Endodermal cell (in vitro differentiated cells): Measurements from ENCODE around the gene MROH8. TPM values are rescaled to one million over a fixed set of nuclear protein-coding genes. Genes with fewer than 3 reads are reported as not detected.
A peak's percentile ranks its signal among the peaks of the same experiment; 100 is the strongest.

Experiments used
- DNase-seq: peaks from one replicate; pipeline ENCODE4 v3.0.0-alpha.2; 2017
- H3K27ac ChIP-seq: 2 replicates; pipeline ENCODE4 v1.5.1; 2013; ENCODE audit warnings: mild to moderate bottlenecking, low read depth, low read length, moderate library complexity
- H3K27me3 ChIP-seq: 2 replicates; pipeline ENCODE4 v1.6.1; 2013; ENCODE audit warnings: mild to moderate bottlenecking, low read length, moderate library complexity; ENCODE audit not compliant: insufficient read depth, control insufficient read depth, poor library complexity, severe bottlenecking
- H3K36me3 ChIP-seq: 2 replicates; pipeline ENCODE4 v1.7.0; 2013; ENCODE audit warnings: mild to moderate bottlenecking, low read length, moderate library complexity; ENCODE audit not compliant: control insufficient read depth, insufficient read depth
- H3K4me1 ChIP-seq: one replicate; pipeline ENCODE4 v1.7.0; 2013; ENCODE audit warnings: low read length; ENCODE audit not compliant: control insufficient read depth, insufficient read depth
- H3K4me3 ChIP-seq: 2 replicates; pipeline ENCODE4 v1.5.1; 2013; ENCODE audit warnings: mild to moderate bottlenecking, low read length, moderate library complexity
- H3K9ac ChIP-seq: 2 replicates; pipeline ENCODE4 v1.6.1; 2013; ENCODE audit warnings: mild to moderate bottlenecking, low read length, moderate library complexity; ENCODE audit not compliant: poor library complexity, severe bottlenecking; ENCODE audit errors: extremely low read depth
- H3K9me3 ChIP-seq: 2 replicates; pipeline ENCODE4 v1.6.1; 2013; ENCODE audit warnings: mild to moderate bottlenecking, low read length, moderate library complexity; ENCODE audit not compliant: control insufficient read depth
- H3K27ac Mint-ChIP-seq: 2 replicates; pipeline ENCODE4 v1.8.0; 2020; ENCODE audit warnings: mixed read lengths
- H3K27me3 Mint-ChIP-seq: 2 replicates; pipeline ENCODE4 v1.8.0; 2021; ENCODE audit warnings: mild to moderate bottlenecking, mixed read lengths; ENCODE audit not compliant: insufficient read depth
- H3K36me3 Mint-ChIP-seq: 2 replicates; pipeline ENCODE4 v1.8.0; 2020; ENCODE audit warnings: low read depth, mixed read lengths
- H3K4me1 Mint-ChIP-seq: 2 replicates; pipeline ENCODE4 v1.8.0; 2020; ENCODE audit warnings: mixed read lengths
- H3K4me3 Mint-ChIP-seq: 2 replicates; pipeline ENCODE4 v1.8.0; 2020; ENCODE audit warnings: mild to moderate bottlenecking, moderate library complexity, mixed read lengths
- H3K9me3 Mint-ChIP-seq: 2 replicates; pipeline ENCODE4 v1.8.0; 2020; ENCODE audit warnings: mild to moderate bottlenecking, mixed read lengths
- CTCF ChIP-seq: fragments of 200-600 bp; sonication (generic); conservative IDR thresholded peaks from 2 replicates; pipeline ENCODE4 v1.5.0; 2021; ENCODE audit warnings: antibody characterized with exemption, mild to moderate bottlenecking
- WGBS, 2 experiments: methylation state at CpG; one replicate each; pipeline versions ENCODE4 v1.1.5 to v1.1.7; 2013; ENCODE audit warnings: missing lambda C conversion rate in 2 of 2, mixed read lengths in 1 of 2; ENCODE audit not compliant: insufficient coverage in 1 of 2, insufficient read length in 1 of 2; 5-methylcytosine and 5-hydroxymethylcytosine counted together
- total RNA-seq, 2 donors: library from RNA; stranded (reverse); fragmentation: NEBNext Ultra II Directional in 1 of 2; extraction: Animal tissue kit (Norgen Biotek cat#: 25700) in 1 of 2; gene quantifications; 2 replicates in 1 of 2; 3 replicates in 1 of 2; pipeline ENCODE4 v1.2.1, GENCODE V29; 2021

Gene MROH8
- total RNA-seq, 2 donors from 2014 or later: 1.8 to 2.8 TPM

GRCh38 chr20:37193821-37194220 lies 14.5 kb upstream of the MROH8 start:
- no peak for TF ChIP-seq CTCF
- Mint-ChIP-seq H3K27ac (peak overlapping the region; percentile 71), H3K9me3 (no peaks in the 10 kb centered on the region), H3K36me3 (peaks cover 64% of the 10 kb centered on the region), H3K4me3 (no peak overlapping the region), H3K27me3 (no peaks in the 10 kb centered on the region), H3K4me1 (peaks cover 5% of the 10 kb centered on the region)
- Histone ChIP-seq H3K4me1 (no peaks in the 10 kb centered on the region), H3K27ac (no peak overlapping the region), H3K36me3 (peaks cover 67% of the 10 kb centered on the region), H3K9ac (no peak overlapping the region), H3K27me3 (no peaks in the 10 kb centered on the region), H3K4me3 (no peak overlapping the region), H3K9me3 (no peaks in the 10 kb centered on the region)
- no peak for DNase-seq
- 90 to 96% methylated on average over 4 to 8 of the region's 8 CpGs for WGBS, 2 experiments

- Histone ChIP-seq H3K9ac (no peak overlapping the region), H3K27me3 (no peaks in the 10 kb centered on the region), H3K4me1 (no peaks in the 10 kb centered on the region), H3K36me3 (peaks cover 67% of the 10 kb centered on the region), H3K27ac (no peak overlapping the region), H3K4me3 (no peak overlapping the region), H3K9me3 (no peaks in the 10 kb centered on the region)
- no peaks in the 10 kb centered on the region for H3K9me3 Mint-ChIP-seq
- TF ChIP-seq CTCF: no peak
- H3K36me3 Mint-ChIP-seq: peaks cover 64% of the 10 kb centered on the region
- H3K27ac Mint-ChIP-seq: peak overlapping the region; percentile 62
- 97 to 100% methylated on average over 3 of the region's 3 CpGs for WGBS, 2 experiments
- H3K4me1 Mint-ChIP-seq: peaks cover 5% of the 10 kb centered on the region
- H3K4me3 Mint-ChIP-seq: no peak overlapping the region
- no peaks in the 10 kb centered on the region for H3K27me3 Mint-ChIP-seq
- DNase-seq: no peak
These were observed 13.9 kb upstream of the MROH8 start for GRCh38 chr20:37193226-37193625.

- Histone ChIP-seq H3K4me3 (no peak overlapping the region), H3K27me3 (no peaks in the 10 kb centered on the region), H3K36me3 (peaks cover 67% of the 10 kb centered on the region), H3K27ac (no peak overlapping the region), H3K4me1 (no peaks in the 10 kb centered on the region), H3K9me3 (no peaks in the 10 kb centered on the region), H3K9ac (no peak overlapping the region)
- Mint-ChIP-seq H3K4me1 (peaks cover 5% of the 10 kb centered on the region), H3K9me3 (no peaks in the 10 kb centered on the region), H3K36me3 (peaks cover 68% of the 10 kb centered on the region), H3K27ac (no peak overlapping the region), H3K27me3 (no peaks in the 10 kb centered on the region), H3K4me3 (no peak overlapping the region)
- peak; percentile 93 for DNase-seq
- peak; percentile 87 for TF ChIP-seq CTCF
- 50 to 59% methylated on average over 4 to 5 of the region's 5 CpGs for WGBS, 2 experiments
These were observed 12.9 kb upstream of the MROH8 start for GRCh38 chr20:37192137-37192854.
